Stimulated activated CD4-positive, alpha-beta T cell treated with anti-CD3 and anti-CD28 coated beads, Interleukin-12 subunit alpha, Interleukin-12 subunit beta, amount 100 ng/mL, for 24 hours (primary cell): ENCODE data around the gene NIF3L1.

ENCODE experiments used
- DNase-seq, 2 experiments: peaks; one replicate each; pipeline ENCODE4 v3.0.0-alpha.2; 2020; ENCODE audit warnings: low read depth in 2 of 2

The NIF3L1 gene, protein sequence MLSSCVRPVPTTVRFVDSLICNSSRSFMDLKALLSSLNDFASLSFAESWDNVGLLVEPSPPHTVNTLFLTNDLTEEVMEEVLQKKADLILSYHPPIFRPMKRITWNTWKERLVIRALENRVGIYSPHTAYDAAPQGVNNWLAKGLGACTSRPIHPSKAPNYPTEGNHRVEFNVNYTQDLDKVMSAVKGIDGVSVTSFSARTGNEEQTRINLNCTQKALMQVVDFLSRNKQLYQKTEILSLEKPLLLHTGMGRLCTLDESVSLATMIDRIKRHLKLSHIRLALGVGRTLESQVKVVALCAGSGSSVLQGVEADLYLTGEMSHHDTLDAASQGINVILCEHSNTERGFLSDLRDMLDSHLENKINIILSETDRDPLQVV

DNA sequence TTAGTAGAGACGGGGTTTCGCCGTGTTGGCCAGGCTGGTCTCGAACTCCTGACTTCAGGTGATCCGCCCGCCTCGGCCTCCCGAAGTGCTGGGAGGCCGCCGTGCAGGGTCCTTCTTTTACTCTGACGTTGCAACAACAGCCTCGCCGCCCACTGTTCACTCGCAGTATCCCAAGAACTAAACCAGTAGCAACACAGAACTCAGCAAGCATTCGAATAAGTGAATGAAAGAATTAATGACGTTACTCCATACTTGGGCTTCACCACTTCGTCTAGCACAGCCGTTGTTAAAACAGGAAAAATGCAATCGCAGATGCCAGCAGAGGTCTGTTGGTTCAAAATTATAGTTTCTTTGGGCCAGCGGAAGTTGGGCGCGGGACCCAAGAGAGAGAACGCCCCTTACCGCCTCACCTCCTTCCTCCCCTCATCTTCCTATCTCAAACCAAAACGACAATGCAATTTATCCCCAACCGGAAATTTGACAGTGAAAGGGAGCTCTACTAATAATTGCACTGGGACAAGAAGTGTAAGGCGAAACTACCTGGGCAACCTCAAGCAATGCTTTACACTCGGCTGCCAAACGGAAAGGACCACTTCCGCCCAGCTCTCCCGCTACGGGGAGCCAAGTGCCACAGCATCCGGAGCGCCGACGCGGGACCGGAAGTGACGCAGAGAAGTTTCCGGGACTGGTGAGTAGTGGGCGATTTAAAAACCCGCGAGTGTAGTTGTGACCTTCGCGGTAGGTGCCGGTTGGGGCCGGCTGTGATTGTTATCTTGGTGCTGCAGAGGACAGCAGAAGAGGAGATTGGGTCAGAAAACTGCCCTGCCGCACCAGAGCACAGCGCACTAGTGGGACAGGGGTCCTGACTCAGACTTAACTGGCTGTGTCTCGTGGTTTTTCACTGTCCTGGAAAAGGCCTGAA, at the start of gene NIF3L1, which contains the start of gene PPIL3:
TSS of gene NIF3L1 (plus strand) at position 668 of the 922 bp plus-strand sequence. CDS start 2,573 bp downstream, outside the sequence.
TSS of gene PPIL3 (minus strand) at position 374 of the 922 bp plus-strand sequence. CDS start 1,462 bp downstream, outside the sequence.
- DNase-seq, result peak; percentile 94 to 97

DNA sequence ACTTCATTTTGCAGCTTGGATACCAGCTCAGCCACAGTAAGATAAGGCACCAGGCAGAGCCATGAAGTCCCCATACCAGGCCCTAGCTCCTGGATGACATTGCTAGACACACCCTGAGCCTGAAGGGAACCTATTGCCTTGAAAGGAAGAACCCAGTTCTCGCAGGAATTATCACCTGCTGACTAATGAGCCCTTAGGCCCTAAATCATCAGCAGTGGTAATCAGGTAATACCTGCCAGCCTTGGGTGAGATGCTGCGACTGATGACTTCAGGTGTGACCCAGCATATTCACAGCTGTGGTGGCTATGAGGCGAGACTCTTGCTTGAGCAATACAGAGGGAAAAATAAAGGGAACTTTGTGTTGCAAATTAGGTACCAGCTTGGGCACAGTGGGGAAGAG, 49.7 kb upstream of the NIF3L1 start:
- DNase-seq, result no peak

DNA sequence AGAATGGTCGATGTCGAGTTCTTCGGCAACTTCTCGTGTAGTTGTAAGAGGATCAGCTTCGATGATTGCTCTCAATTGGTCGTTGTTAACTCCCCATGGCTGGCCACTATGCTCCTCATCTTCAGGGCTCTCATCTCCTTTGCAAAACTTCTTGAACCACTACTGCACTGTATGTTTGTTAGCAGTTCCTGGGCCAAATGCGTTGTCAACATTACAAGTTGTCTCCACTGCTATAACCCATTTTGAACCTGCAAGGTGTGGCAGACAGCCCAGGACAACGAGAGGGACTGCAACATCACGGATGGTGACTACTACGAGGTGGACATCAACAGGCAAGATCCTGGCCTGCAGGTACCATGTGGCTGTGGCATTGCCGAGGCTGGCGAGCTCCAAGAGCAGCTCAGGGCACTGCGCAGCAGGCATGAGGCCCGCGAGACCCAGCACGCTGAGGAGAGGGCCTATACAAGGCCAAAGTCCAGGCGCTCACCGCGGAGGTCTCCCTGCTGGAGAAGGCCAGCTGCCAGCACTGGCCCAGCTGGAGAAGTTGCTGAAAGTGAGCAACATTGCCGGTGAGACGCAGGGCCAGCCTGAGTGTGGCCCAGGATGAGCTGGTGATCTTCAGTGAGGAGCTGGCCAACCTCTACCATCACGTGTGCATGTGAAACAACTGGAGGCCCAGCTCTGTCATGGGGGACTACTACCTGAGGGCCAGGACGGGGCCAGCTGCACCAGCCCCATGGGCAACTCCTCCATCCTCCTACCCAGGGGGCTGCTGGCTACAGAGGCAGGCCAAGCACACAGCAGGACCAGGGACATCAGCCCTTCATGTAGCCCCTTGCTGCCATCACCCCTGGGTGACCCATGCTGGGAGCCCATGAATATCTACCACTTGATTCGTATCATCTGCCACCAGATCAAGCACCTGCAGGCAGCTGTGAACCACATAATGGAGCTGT, 44.9 kb upstream of the NIF3L1 start:
- no peak for DNase-seq

DNA sequence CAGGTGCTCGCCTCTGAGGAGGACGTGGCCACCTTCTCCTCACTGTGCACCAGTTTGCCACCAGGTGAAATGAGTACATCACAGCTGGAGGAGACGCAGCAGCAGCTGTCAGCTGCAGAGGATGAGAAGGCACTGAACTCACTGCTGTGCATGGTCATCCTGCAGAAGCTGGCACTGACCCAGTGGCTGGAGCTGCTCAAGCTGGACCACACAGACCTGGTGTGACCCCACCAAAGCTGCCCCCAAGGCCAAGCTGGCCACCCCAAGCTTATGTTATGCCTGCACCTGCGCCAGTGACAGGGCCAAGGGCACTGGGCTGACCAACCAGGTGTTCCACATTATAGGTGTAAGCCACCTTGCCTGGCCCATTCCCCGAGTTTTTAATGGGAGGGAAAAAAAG, 44.0 kb upstream of the NIF3L1 start:
- DNase-seq, result no peak

DNA sequence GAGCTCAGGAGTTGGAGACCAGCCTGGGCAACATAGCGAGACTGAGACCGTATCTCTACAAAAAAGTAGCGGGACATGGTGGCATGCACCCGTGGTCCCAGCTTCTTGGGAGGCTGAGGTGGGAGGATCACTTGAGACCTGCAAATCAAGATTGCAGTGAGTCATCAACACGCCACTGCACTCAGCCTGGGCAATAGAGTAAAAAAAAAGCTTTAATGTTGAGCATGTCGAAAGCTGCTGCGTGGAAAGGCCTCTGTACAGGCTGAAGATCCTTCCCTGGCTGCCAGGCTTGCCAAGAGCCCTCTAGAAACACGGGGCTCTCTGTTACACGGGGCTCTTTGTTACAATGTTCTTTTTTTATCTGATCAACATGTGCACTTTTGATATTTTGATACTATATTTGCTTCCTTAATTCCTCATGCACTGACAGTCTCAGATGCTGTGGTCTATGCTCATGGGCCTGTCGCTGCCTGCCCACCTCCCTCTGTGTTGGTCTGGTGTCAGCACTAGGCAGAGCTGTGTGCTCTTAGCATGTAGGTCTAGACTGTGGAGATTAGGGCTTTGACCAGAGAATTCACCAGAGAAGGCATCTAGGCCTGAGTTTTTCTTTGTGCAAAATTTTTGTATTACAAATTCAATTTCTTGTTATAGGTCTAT, 43.4 kb upstream of the NIF3L1 start:
- DNase-seq, result no peak

DNA sequence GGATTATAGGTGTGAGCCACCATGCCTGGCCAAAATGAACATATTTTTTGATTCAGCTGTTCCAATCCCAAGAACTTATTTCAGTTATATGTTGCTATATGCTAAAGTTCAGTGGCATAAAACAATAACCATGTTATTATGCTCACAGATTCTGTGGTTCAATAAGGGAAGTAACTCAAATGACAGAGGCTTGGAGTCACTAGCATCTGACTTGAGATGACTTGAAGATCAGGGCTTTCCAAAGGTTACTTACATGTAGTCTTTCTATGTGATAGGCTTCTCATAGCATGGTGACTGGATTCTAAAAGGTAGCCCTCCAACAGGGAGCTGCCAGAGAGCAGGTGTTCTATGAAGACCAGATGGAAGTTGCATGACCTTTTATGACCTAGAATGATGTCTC, 41.9 kb upstream of the NIF3L1 start:
- no peak for DNase-seq

DNA sequence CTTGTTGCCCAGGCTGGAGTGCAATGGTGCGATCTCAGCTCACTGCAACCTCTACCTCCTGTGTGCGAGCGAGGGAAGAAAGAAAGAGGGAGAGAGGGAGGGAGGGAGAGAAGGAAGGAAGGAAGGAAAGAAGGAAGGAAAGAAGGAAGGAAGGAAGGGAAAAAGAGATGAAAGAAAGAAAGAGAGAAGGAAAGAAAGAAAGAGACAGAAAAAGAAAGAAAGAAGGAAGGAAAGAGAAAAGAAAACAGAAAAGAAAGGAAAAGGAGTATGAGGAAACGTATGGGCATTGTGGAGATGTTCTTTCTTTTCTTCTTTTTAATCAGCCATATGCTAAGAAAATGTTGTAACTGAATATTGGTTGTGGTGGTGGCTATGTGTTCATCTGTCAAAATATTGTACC, 41.2 kb upstream of the NIF3L1 start:
- no peak for DNase-seq

DNA sequence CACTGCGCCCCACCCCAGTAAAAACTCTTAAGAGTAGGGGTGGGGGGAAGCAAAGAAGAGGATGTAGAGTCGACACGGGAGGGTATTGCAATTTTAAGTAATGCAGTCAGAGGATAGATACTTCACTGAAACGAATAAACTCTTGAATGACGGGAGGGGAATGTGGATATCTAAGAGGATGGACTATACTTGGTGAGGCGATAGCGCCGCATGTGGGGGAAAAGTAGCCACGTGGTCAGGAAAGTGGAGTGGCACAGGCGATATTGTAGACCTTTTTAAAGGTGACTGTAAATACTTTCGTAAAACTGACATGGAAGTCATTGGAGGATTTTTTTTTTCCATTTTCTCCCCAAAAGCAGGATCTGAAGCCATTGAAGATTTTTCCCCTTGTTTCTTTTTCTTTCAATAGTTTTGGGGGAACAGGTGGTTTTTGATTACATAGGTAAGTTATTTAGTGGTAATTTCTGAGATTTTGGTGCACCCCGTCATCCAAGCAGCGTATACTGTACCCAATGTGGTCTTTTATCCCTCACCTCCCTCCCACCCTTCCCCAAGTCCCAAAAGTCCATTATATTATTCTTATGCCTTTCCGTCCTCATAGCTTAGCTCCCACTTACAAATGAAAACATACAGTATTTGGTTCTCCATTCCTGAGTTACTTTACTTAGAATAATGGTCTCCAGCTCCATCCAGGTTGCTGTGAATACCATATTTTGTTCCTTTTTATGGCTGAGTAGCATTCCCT, 38.5 kb upstream of the NIF3L1 start:
- no peak for DNase-seq

DNA sequence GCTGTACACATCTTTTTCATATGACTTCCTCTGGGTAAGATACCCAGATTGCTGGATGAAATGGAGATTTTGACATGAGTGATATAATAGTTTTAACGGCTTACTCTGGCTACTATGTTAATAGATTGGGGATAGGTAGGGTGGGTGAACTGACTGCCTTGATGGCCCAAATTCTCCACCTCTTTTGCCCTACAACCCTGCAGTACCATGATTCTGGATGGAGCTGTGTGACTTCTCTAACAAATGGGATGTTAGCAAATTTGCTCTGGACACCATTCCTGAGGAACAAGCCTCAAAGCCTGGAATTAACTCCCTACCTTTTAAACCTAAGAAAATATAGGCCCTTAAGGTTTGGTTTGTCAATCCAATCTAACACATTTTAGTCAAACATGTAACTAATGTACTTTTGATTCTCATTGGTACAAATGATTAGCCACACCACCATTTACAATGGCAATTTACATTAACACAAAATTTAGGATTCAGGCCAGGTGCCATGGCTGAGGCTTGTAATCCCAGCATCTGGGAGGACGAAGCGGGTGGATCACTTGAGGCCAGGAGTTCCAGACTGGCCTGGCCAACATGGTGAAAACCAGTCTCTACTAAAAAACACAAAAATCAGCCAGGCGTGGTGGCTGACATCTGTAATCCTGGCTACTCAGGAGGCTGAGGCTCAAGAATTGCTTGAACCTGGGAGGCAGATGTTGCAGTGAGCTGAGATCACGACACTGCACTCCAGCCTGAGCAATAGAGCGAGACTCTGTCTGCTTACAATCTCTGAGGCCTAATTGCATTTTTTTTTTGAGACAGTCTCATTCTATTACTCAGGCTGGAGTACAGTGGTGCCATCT, 37.5 kb upstream of the NIF3L1 start:
- no peak for DNase-seq

DNA sequence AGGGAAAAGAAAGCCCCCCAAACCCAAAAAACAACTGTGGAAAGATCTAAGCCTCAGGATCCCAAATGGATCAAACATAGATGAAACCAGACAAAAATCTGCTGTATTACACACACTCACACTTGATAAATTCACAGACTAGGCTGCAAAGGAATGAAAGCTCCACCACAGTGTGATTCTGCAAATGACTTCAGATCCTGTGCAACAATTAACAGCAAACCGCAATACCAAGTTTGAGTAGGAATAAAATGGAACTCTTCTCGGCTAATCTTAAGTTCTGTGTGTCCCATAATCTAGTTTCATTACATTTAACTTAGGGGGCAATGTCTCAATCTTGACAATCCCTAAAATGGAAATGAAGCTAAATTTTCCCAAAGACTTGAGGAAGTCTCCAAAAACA, 36.6 kb upstream of the NIF3L1 start:
- DNase-seq, result no peak

DNA sequence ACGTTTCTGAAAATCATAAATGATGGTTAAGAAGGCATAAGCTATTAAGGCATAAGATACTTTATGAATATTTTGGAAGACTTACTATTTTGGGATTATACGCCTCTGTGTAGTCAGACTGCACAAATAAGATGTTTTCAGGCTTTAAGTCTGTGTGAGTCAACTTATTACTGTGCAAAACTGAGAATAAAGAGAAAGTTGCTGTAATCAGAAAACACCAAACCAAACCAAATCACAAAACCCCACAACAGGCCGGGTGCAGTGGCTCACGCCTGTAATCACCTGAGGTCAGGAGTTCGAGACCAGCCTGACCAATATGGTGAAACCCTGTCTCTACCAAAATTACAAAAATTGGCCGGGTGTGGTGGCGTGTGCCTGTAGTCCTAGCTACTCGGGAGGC, 32.4 kb upstream of the NIF3L1 start:
- no peak for DNase-seq

DNA sequence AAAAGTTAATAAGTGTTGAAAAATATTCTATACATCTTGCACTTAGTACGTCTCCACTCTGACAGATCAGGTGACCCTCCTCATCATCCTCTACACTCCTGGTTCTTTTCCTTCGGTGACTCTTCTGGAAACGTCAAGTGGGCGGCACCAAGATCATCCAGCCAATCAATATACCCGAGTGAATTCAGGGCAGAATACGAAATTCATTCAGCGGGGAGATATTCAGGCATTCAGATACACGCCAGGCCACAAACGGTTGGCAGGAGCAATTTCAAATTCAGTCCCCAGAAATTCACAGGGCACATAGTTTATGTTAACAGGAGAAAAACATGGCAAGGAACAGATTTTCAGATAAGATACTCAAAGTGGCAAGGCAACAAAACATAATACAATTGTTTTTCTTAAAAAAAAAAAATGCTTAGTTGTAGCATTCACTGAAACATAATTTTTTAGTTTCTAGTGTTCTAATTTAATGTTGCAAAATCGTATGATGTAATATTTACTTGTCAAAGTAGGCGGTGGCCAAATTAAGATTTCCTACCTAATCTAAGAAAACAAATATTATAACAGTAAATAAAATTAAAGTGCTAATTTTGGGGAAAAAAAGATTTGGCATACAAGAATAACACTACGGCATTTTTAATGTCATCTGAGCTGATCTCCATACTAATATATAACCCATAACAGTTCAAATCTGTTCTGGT, 28.9 kb upstream of the NIF3L1 start:
- peak in 1 of 2 experiments; percentile 32 for DNase-seq

DNA sequence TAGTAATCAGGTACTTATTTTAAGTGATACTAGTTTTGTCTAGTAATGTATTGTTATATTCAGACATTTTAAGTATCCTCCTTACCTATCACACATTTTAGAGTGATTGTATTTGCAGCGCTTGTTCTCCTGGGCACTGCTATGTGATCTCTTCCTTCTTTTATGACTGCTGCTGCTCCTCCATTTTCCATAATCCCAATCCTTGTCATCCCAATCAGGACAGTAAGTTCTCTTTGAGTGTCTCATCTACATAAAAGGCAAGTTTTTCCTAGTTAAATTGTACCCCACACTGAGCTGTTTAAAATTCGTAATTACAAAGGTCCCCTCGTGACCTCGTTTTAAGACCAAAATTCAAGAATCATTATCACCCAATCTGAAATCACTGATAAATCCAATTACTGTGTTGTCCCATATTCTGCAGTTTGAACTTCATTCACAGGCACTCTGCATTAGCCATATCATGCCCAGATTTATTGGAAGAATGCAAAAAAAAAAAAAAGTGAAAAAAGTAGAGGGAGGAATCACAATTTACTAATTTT, 27.5 kb upstream of the NIF3L1 start:
- DNase-seq, result no peak

DNA sequence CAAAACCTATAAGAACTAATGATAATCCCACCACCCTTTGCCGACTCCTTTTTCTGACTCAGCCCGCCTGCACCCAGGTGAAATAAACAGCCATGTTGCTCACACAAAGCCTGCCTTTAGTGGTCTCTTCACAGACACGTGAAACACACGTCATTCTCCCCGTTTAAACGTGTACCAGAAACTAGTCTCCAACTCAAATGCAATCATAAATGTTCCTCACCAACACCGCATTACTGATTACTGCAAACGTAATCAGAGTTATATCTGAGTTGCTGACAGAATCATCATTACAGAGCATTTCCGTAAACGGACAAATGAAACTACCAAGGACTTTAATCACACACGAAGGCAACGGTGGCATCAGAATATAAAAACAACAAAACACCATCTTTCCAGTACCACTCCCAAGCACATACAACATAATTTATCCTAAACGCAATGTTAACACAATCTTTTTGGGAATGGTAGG, 26.6 kb upstream of the NIF3L1 start:
- peak; percentile 40 to 42 for DNase-seq

DNA sequence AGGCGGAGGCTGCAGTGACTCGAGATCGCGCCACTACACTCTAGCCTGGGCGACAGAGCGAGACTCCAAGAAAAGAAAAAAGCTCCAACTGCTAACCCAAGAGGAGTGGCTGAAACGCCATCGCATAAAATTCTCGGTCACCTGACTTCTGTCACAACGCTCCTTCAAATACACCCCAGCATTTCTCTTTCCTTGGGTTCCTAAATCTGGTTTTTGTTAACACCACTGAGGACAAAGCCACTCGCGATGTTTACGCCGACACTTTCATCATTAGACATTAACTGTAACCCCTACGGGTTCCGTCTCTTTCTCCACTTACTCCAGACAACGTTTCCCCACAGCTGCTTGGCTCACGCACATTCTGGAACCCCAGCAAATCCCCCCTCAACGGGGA, 25.4 kb upstream of the NIF3L1 start:
- no peak for DNase-seq

DNA sequence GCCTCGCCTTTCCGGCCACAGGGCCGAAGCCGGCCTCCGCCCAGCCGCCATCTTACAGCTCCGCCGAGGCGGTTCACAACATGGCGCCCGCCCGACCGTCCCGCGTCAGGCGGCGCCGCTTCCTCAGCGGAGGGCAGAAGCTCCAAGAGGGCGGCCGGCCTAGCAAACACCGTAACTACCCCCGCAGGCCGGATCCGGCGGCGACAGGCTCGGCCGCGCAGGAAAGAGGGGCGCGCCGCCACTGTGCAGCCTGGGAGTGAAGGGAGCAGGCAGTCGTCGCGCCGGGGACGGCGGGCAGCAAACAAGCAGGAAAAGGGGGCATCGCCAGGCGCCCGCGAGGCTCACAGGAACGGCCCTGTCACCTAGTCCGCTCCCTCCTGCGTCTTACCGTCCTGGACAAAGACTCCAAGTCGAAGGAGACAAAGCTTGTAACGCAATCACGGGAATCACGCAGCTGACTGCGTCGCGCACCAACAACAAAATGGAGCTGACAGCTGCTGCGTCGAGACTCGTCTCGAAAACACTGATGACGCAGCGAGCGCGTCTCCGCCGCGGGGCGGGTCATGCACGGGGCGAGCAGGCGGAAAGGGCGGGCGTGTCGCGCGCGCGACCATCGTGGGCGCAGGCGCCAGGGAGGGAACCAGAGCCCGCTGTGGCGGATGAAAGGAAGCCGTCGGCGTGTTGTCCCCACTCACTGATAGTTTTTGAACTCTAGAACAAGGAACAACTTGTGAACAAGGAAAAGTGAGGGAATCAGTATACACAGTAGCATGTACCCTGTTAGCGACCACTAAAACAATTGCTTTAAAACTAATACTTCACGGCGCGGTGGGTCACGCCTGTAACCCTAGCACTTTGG, 24.8 kb upstream of the NIF3L1 start, which contains the start of gene CLK1:
TSS of gene CLK1 (minus strand) at position 483 of the 859 bp plus-strand sequence. CDS start 2,796 bp downstream, outside the sequence.
- peak; percentile 95 to 97 for DNase-seq

DNA sequence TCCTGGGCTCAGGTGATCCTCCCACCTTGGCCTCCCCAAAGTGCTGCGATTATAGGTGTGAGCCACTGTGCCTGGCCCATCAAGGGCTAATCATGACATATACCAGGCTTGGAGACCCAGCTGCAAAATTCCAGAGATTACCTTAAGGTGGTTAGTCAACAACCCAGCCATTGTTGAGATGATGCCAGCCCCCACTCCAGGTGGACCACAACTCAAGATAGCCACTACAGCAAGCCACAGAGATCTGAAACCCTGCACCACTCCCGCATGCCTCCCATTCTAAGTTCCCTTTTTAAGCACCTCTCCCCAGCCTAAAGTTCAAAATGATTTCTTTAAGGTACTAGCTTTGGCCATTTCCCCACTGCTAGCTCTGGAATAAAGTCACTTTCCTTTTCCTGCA, 20.2 kb upstream of the NIF3L1 start:
- no peak for DNase-seq
